Sigmoid colon (tissue), 7 donors: ENCODE data around the gene ADGRG3. TPM values are rescaled to one million over a fixed set of nuclear protein-coding genes. Genes with fewer than 3 reads are reported as not detected.
A peak's percentile ranks its signal among the peaks of the same experiment; 100 is the strongest.

ENCODE experiments used
- DNase-seq: peaks from one replicate; pipeline ENCODE4 v3.0.0-alpha.2; 2019
- H3K27ac ChIP-seq, 4 donors: fragments of 200-600 bp; sonication (generic); one replicate each; pipeline ENCODE4 v1.5.1; 2016 to 2019; ENCODE audit warnings: mild to moderate bottlenecking in 1 of 4
- H3K27me3 ChIP-seq, 3 donors: fragments of 200-600 bp; sonication (generic); one replicate each; pipeline ENCODE4 v1.5.1; 2019; ENCODE audit warnings: mild to moderate bottlenecking in 1 of 3
- H3K36me3 ChIP-seq, 4 donors: fragments of 200-600 bp; sonication (generic); one replicate each; pipeline ENCODE4 v1.5.1; 2016 to 2019
- H3K4me1 ChIP-seq, 4 donors: fragments of 200-600 bp; sonication (generic); one replicate each; pipeline ENCODE4 v1.5.1; 2017 to 2019
- H3K4me3 ChIP-seq, 4 donors: fragments of 200-600 bp; sonication (generic); one replicate each; pipeline ENCODE4 v1.5.1; 2017 to 2019; ENCODE audit warnings: mild to moderate bottlenecking in 2 of 4, moderate library complexity in 1 of 4
- H3K9me3 ChIP-seq, 4 donors: fragments of 200-600 bp in 3 of 4; sonication (generic) in 3 of 4; one replicate each; pipeline versions ENCODE4 v1.5.1 to v1.6.1; 2013 to 2019
- CTCF ChIP-seq, 4 experiments: fragments of 450-650 bp in 3 of 4; fragments of 200-600 bp in 1 of 4; IDR thresholded peaks; one replicate each; pipeline ENCODE4 v1.5.1; 2016 to 2019; ENCODE audit warnings: antibody characterized with exemption in 4 of 4, mild to moderate bottlenecking in 3 of 4, moderate library complexity in 2 of 4
- EP300 ChIP-seq, 4 donors: sonication (generic); formaldehyde crosslinking; IDR thresholded peaks; one replicate each; pipeline ENCODE4 v1.6.1; 2017; ENCODE audit warnings: antibody characterized with exemption in 4 of 4
- POLR2A ChIP-seq, 2 donors: fragments of 450-650 bp; IDR thresholded peaks; one replicate each; pipeline ENCODE4 v1.6.1; 2016; ENCODE audit warnings: antibody characterized with exemption in 2 of 2, mild to moderate bottlenecking in 2 of 2, moderate library complexity in 2 of 2
- POLR2AphosphoS5 ChIP-seq, 4 donors: sonication (generic); formaldehyde crosslinking; IDR thresholded peaks; one replicate each; pipeline ENCODE4 v1.6.1; 2017; ENCODE audit warnings: antibody characterized with exemption in 4 of 4
- WGBS, 2 donors: extraction: QIAGEN DNeasy Blood & Tissue Kit; methylation state at CpG; one replicate each; pipeline ENCODE4 v1.1.7; 2013; 5-methylcytosine and 5-hydroxymethylcytosine counted together
- intact Hi-C: fragments of 100-400 bp; cut with DNase I; formaldehyde crosslinking; loops from one replicate; pipeline ENCODE4 v1.15.1; 2023
- polyA plus RNA-seq, 3 donors: library from polyadenylated mRNA; stranded (reverse); fragments of 200-250 nt; gene quantifications; one replicate each; pipeline ENCODE4 v1.2.3, GENCODE V29; 2013
- total RNA-seq, 4 donors: library from RNA; depleted of rRNA; stranded (reverse); fragments of >200 nt; gene quantifications; one replicate each; pipeline ENCODE4 v1.1.0, GENCODE V29; 2016
- donor health status: healthy with polysubstance abuse.
- donor health status: Bipolar disorder and iron deficiency.
- donor health status: healthy.

The ADGRG3 gene
- total and polyA plus RNA-seq, 7 donors = 0.69 to 6.6 (median 3.6) TPM

DNA sequence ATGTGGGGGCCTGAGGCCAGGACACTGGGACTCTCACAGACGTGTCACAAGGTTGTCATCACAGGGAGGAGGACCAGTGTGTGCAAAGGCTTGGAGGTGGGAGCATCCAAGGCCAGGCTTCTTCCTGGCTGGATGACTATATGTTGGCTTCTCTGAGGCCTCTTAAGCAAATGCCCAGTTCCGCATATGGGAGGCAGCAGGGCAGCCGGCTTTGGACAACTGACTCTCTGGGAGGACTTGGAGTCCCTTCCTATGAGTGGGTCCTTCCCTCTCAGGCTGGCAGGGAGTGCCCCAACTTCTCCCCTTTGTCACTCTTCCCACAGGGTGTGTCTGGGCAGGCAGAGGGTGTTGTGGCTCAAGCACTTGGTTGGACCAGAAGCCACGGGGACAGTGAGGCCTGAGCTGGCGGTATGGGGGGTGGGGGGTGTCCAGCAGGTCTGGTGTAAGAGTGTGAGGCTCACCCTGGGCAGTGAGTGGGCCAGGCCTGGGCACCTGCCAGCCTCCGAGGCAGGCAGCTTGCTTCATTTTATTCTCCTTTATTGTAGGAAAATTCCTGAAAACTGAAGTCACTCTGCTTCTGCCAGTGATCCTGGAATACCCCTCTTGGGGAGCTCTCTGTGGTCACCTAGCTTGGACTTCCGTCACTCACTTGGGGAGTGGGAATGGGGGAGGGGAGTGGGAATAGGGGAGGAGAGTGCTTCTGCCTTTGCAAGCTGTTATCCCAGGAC lies 24.8 kb upstream of the ADGRG3 start:
- Histone ChIP-seq H3K27me3 (peaks cover 0 to 3% (median 0%) of the 10 kb centered on the region in 3 donors), H3K4me1 (no peaks in the 10 kb centered on the region), H3K27ac (peak overlapping the region in 2 of 4 donors; percentile 13 to 46), H3K36me3 (no peaks in the 10 kb centered on the region), H3K4me3 (no peak overlapping the region), H3K9me3 (no peaks in the 10 kb centered on the region)
- 19 to 45% methylated on average over 7 of the region's 7 CpGs for WGBS, 2 donors
- DNase-seq = peak; percentile 71
- intact Hi-C loops = no loop called here
- TF ChIP-seq CTCF (IDR thresholded peaks at IDR 0.05) = no peak
- no peak for TF ChIP-seq POLR2AphosphoS5 (IDR thresholded peaks at IDR 0.05)

DNA sequence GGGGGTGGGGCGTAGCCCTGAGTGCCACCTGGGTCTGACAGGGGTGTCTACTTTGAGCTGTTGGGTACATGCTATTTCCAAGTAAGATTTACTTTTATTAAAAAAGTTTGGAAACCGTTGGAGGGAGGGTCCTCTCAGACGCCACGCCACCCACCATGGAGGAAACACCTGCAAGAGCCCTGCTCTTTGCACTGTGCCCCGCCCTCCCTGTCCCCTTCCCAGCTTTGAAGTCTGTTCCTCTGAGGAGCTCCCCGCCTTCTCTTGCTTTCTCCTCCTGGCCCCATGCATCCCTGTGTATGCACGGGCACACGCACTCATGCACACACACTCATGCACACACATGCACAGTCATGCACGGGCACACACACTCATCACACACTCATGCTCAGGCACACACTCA lies 24.2 kb upstream of the ADGRG3 start:
- 23 to 28% methylated on average over 9 of the region's 9 CpGs for WGBS, 2 donors
- H3K9me3 ChIP-seq = no peaks in the 10 kb centered on the region
- no peak for DNase-seq
- no peak overlapping the region for H3K4me3 ChIP-seq
- intact Hi-C loops = no loop called here
- peaks cover 0 to 5% (median 0%) of the 10 kb centered on the region in 3 donors for H3K27me3 ChIP-seq
- H3K27ac ChIP-seq = no peak overlapping the region
- no peaks in the 10 kb centered on the region for H3K4me1 ChIP-seq
- TF ChIP-seq POLR2A (IDR thresholded peaks at IDR 0.05) (no peak), CTCF (IDR thresholded peaks at IDR 0.05) (no peak), POLR2AphosphoS5 (IDR thresholded peaks at IDR 0.05) (no peak), EP300 (IDR thresholded peaks at IDR 0.05) (no peak)
- H3K36me3 ChIP-seq = no peaks in the 10 kb centered on the region

GRCh38 chr16:57644383-57645014 lies 23.6 kb upstream of the ADGRG3 start:
- no peak for TF ChIP-seq CTCF (IDR thresholded peaks at IDR 0.05)
- no peak for TF ChIP-seq POLR2A (IDR thresholded peaks at IDR 0.05)
- no peak for TF ChIP-seq POLR2AphosphoS5 (IDR thresholded peaks at IDR 0.05)
- no peak for TF ChIP-seq EP300 (IDR thresholded peaks at IDR 0.05)
- intact Hi-C loops = loop anchor here (5.0 kb wide), 1 partner anchor 67 kb away; no protein-coding TSS in a partner anchor
- no peak for DNase-seq
- Histone ChIP-seq H3K27ac (no peak overlapping the region), H3K4me1 (no peaks in the 10 kb centered on the region), H3K4me3 (no peak overlapping the region), H3K27me3 (peaks cover 0 to 10% (median 0%) of the 10 kb centered on the region in 3 donors), H3K36me3 (no peaks in the 10 kb centered on the region), H3K9me3 (no peaks in the 10 kb centered on the region)
- 82 to 95% methylated on average over 11 of the region's 11 CpGs for WGBS, 2 donors

DNA sequence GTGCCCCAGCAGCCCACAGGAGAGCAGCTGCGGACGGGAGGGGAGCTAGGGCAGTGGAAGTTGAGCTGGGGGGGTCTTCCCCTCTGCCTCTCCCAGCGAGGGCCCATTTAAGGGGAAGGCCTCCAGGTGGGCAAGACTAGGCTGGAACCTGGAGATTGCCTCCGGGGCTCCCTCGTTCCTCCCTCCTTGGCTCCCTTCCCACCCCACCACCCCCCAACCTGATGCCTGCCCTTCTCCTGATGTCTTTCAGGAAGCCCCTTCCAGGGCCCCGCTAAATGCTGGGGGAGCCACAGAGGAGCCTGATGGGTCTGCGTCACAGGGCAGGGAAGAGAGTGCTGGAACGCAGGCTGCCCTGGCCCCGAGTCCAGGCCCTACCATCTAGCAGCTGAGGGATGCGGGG lies 22.9 kb upstream of the ADGRG3 start:
- WGBS, 2 donors = 63 to 83% methylated on average over 10 of the region's 10 CpGs
- no peak for TF ChIP-seq CTCF (IDR thresholded peaks at IDR 0.05)
- TF ChIP-seq POLR2AphosphoS5 (IDR thresholded peaks at IDR 0.05) = no peak
- no peak for TF ChIP-seq POLR2A (IDR thresholded peaks at IDR 0.05)
- TF ChIP-seq EP300 (IDR thresholded peaks at IDR 0.05) = no peak

More for the DNA sequence above, 22.9 kb upstream of the ADGRG3 start:
- H3K9me3 ChIP-seq = no peaks in the 10 kb centered on the region
- no peak for DNase-seq
- H3K27ac ChIP-seq = peak overlapping the region in 1 of 4 donors; percentile 53
- intact Hi-C loops = loop anchor here (5.0 kb wide), 1 partner anchor 68 kb away; no protein-coding TSS in a partner anchor
- no peaks in the 10 kb centered on the region for H3K36me3 ChIP-seq
- no peaks in the 10 kb centered on the region for H3K4me1 ChIP-seq
- H3K27me3 ChIP-seq = peaks cover 0 to 10% (median 0%) of the 10 kb centered on the region in 3 donors
- H3K4me3 ChIP-seq = no peak overlapping the region
